GM21381 (cell line): ENCODE measurements around the gene MORN5.
A peak's percentile ranks its signal among the peaks of the same experiment; 100 is the strongest.
"Not testable (repeated sequence)": the region's sequence is repeated elsewhere in the genome, so short reads cannot be mapped to it uniquely, and the experiment has no call there.

Experiments used
- ATAC-seq: cut with Tn5 transposase; IDR thresholded peaks from one replicate; pipeline ENCODE4 v1.9.1; 2021; ENCODE audit warnings: mild to moderate bottlenecking, moderate library complexity; ENCODE audit not compliant: unreplicated experiment

Gene MORN5

DNA sequence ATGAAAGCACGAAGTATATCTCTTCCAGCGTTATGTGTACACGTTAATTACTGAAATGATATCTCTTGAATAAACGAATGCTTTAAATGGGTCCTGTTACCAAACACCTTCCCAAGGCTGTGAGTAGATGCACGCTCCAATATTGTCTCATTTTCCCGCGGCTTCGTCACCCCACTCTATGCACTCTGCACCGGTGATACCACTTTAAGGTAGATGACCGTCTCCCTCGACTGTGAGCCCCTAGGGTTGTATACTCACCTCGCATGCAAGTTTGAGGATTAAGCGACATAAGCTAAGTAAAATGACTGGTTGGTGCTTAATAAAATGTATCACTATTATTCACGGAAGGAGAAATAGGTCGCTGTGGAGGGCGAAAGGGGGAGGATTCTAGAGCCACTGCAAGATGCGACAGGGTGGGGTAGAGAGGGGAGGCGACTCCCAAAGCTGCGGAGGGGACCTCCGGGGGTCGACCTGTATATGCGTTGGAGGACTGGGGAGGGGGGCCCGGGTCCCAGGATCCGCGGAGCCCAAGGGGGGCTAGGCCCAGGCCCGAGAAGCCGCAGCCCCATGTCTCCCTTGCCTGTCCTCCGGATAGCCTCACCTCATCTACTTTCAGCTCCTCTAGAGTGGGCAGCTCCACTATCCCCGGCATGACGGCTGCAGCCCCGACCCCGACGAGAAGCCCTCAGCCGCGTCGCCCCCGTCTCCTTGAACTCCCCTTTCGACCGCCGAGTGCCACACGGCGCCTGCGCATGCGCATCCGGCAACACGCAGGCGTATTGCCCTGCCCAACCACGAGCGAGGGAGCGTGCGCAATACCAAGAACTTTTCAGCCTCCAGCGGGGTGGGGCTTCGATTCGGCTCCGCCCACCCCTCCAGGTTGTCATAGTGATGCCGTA lies at the start of gene MORN5, which contains the start of gene NDUFA8:
MORN5 (plus strand) TSS at position 883 of the 899 bp plus-strand sequence. CDS start 65 bp downstream, outside the sequence.
NDUFA8 (minus strand) TSS at position 754 of the 899 bp plus-strand sequence; CDS start at position 652, 102 bp downstream.
- peak; percentile 91 for ATAC-seq

DNA sequence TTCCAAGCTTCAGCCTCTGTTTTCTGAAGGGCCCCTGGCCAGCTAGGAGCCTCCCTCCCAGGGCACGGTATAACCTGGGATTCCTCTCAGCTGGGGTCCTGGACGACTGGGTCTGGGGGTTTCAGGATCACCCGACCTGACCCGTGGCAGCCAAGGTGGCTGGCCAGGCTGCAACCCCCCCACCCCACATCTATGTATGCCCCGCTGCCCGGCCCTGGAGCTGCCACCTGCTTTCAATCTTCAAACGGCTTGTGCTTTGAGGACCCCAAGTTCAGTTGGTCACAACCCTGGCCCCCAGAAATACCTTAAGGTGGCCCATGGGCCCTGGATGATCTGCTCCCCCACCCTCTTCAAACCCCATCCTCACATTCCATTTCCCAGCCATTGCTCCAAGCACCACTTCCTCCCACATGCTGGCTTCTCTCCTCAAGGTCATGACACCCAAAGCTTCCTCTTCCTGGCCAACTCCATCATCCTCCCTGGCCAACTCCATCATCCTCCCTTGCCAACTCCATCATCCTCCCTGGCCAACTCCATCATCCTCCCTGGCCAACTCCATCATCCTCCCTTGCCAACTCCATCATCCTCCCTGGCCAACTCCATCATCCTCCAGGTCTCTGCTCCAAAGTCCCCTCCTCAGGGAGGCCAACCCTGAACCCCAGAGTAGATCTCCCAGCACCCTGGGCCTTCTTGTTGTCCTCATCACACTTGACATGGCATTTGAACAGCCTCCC lies 49.4 kb upstream of the MORN5 start:
- ATAC-seq = no peak

- no peak for ATAC-seq
Observed at GRCh38 chr9:122111413-122112085, 48.2 kb upstream of the MORN5 start.

DNA sequence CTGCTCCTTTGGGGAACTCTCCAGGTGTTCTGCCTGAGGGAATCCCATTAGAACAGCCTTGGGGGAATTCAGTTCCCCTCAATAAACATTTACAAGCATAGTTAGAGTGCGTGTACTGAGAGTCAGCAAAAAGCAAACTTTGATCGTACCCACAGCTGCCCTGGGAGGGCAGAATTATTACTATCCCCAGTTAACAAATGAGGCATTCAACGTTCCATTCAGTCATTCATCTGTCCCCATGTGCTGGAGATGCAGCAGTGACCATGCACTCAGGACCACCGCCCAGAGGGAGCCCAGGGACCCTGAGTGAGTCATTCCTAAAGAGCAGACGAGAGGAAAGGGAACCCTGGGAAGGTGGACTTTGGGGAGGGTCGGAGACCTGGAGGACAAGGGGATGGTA lies 47.5 kb upstream of the MORN5 start:
- no peak for ATAC-seq

- no peak for ATAC-seq
Observed at GRCh38 chr9:122113574-122113973, 46.1 kb upstream of the MORN5 start.

DNA sequence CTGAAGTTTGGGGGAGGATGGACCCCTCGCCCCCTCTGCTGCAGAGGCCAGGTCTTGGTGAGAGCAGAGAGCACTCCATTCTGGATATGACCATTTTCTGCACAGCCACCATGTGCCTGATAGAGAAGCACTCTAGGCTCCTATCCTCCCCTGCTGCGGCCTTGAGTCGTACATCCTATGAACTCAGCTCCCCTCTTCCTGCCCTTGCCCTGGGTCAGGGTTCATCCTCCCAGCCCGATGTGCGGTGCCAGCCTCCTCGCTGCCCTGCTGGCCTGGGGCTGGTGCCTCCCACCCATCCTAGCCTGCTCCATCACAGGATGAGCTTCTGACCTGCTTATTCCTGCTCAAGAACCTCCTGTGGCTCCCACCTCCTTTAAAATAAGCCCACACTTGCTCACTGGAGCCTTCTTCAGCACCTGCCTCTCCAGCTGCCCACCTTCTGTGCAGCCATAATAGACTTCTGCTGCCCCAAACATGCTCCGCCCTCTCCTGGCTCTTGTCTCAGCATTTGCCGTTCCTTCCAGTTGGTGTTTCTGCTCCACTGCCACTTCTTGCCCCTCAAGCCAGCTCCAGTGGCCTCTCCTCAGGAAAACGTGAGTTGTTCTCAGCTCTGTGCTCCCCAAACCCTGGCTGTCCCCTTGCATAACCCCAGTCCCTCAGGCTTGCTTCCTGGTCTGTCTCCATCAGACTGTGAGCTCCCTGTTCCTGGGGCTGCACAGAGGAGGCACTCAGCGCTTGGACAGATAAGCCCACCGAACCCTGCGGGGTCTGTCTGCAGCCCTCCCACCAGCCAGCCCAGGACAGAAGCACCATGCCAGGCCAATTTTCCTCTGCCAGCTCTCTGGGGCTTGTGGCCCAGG lies 44.3 kb upstream of the MORN5 start:
- no peak for ATAC-seq

- ATAC-seq = no peak
Observed at GRCh38 chr9:122116040-122116439, 43.7 kb upstream of the MORN5 start.

GRCh38 chr9:122116448-122117173 lies 43.1 kb upstream of the MORN5 start:
- no peak for ATAC-seq

- ATAC-seq = not testable (repeated sequence)
Observed at GRCh38 chr9:122117241-122117640, 42.5 kb upstream of the MORN5 start.

DNA sequence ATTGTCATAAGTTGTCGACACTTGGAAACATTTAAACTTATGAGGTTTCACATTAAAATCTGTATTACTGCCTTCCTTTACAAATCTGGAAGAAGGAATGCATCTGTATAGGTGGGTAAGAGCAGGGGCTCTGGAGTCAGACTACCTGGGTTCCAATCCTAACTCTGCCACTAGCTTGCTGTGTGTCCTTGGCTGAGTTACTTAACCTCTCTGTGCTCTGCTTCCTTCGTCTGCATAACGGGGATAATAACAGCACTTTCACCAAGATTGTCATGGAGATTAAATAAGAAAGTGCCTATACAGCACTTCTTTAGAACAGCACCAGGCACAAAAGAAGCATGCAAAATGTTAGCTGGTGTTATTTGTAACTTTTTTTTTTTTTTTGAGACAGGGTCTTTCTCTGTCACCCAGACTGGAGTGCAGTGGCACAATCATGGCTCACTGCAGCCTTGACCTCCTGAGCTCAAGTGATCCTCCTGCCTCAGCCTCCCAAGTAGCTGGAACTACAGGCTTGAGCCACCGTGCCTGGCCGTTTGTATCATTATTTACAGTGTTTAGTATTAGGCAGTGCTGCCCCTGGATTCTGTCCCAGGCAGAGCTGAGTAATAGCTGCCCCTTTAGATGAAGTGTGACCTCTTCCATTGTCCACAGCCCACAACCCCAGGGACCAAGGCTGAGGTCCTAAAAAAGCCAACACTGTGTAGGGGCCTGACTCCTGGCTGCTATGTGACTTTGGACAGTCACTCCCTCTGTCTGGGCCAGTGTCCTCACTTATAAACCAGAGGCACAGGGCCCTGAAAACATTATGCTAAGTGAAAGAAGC lies 41.2 kb upstream of the MORN5 start:
- ATAC-seq = no peak

DNA sequence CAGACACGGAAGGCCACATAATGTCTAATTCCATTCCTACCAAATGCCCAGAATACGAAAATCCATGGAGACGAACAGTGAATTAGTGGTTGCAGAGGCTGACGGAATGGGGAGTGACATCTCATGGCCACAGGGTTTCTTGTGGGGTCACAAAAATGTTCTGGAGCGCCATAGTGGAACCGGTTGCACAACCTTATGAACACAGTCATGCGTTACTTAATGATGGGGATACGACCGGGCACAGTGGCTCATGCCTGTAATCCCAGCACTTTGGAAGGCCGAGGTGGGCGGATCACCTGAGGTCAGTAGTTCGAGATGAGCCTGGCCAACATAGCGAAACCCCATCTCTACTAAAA lies 40.6 kb upstream of the MORN5 start:
- ATAC-seq = no peak

DNA sequence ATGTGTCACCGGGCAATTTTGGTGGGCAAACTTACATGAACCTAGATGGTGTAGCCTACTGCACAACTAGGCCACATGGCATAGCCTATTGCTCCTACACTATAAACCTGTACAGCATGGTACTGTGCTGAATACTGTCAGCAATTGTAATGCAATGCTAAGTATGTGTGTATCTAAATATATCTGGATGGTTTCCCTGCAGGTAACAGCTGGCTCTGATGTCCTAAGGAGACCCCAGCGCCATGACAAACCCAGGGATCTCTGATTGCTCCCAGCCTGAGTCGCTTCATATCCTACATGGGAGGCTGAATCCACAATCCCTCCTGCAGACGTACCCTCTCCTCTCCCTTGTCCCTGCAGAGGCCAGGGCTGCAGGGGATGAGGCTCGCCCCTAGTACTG lies 40.0 kb upstream of the MORN5 start:
- no peak for ATAC-seq

DNA sequence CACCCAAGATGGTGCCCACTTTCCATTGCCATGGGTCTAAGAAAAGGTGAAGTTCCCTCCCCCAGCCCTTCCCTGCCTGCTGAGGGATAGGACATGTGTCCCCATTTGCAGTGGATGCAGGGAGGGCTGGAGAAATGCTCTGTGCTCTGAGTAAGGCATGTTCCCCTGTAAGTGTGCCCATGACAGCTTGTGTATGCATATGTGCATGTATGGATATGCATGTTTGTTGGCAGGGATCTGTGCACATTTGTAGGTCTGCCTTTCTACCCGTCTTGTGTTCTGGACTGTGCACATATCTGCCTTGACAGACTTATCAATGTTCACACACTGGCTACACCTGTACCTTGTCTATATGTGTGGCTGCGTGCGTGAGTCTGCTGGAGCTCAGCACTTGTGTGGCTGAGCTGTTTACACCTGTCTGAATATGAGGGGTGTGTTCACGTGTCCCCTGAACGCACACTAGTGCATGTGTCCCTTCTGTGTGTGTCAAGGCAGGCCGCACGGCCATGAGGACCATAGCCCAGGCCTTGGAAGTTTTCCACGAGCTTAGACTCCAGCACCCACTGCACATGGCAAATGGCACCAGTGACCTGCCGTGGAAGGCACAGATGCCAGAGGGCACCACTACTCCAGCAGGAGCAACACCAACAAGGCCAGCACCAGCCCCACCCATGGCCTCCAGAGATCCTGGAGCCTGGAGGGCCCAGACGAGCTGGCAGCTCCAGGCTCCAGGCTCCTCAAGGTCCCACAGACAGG lies 39.2 kb upstream of the MORN5 start:
- ATAC-seq = no peak

GRCh38 chr9:122121391-122121790 lies 38.3 kb upstream of the MORN5 start:
- no peak for ATAC-seq

GRCh38 chr9:122121931-122122330 lies 37.8 kb upstream of the MORN5 start:
- ATAC-seq = no peak

DNA sequence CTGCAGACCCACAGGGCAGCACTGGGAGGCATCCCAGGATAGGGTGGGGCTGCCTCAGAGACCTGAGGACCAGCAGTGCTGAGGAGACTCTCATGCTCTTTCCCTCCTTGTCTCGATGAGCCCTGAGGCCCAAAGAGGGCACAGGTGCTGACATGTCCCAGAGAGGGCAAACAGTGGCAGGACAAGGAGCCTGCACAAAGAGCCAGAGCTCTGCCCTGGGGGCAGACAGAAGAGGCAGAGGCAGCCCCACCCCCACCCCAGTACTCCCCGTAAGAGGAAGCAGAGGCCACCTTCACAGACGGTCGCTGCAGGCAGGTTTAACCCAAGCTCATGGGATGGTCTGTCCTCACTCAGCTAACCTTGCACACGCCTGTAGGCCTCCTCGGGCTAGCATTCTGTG lies 37.2 kb upstream of the MORN5 start:
- no peak for ATAC-seq

- no peak for ATAC-seq
Observed at GRCh38 chr9:122122903-122123632, 36.6 kb upstream of the MORN5 start.

GRCh38 chr9:122124048-122124447 lies 35.7 kb upstream of the MORN5 start:
- no peak for ATAC-seq
